Nephron (organoid): ENCODE measurements around the gene SULT1A1.
A peak's percentile ranks its signal among the peaks of the same experiment; 100 is the strongest.
"Not testable (repeated sequence)": the region's sequence is repeated elsewhere in the genome, so short reads cannot be mapped to it uniquely, and the experiment has no call there.

Experiments
- H3K27ac Mint-ChIP-seq, 3 experiments: 2 replicates each; pipeline ENCODE4 v1.8.0; 2020; ENCODE audit warnings: mixed read lengths in 3 of 3, mild to moderate bottlenecking in 2 of 3, moderate library complexity in 1 of 3
- H3K27me3 Mint-ChIP-seq: 2 replicates; pipeline ENCODE4 v1.8.0; 2021; ENCODE audit warnings: low read depth, mild to moderate bottlenecking, moderate library complexity, mixed read lengths
- H3K36me3 Mint-ChIP-seq: 2 replicates; pipeline ENCODE4 v1.8.0; 2020; ENCODE audit warnings: low read depth, mixed read lengths
- H3K4me1 Mint-ChIP-seq: 2 replicates; pipeline ENCODE4 v1.8.0; 2020; ENCODE audit warnings: mixed read lengths
- H3K4me3 Mint-ChIP-seq, 3 experiments: 2 replicates each; pipeline ENCODE4 v1.8.0; 2020; ENCODE audit warnings: mild to moderate bottlenecking in 3 of 3, mixed read lengths in 3 of 3, moderate library complexity in 2 of 3
- H3K9me3 Mint-ChIP-seq: 2 replicates; pipeline ENCODE4 v1.8.0; 2020; ENCODE audit warnings: mixed read lengths
- TF ChIP-seq, protein P1 (sequence below), 3 experiments: fragments of 200-600 bp; sonication (generic); IDR thresholded peaks; one replicate each; pipeline ENCODE4 v1.5.0; 2021; ENCODE audit warnings: antibody characterized with exemption in 3 of 3; ENCODE audit not compliant: unreplicated experiment in 3 of 3

SULT1A1 gene

DNA sequence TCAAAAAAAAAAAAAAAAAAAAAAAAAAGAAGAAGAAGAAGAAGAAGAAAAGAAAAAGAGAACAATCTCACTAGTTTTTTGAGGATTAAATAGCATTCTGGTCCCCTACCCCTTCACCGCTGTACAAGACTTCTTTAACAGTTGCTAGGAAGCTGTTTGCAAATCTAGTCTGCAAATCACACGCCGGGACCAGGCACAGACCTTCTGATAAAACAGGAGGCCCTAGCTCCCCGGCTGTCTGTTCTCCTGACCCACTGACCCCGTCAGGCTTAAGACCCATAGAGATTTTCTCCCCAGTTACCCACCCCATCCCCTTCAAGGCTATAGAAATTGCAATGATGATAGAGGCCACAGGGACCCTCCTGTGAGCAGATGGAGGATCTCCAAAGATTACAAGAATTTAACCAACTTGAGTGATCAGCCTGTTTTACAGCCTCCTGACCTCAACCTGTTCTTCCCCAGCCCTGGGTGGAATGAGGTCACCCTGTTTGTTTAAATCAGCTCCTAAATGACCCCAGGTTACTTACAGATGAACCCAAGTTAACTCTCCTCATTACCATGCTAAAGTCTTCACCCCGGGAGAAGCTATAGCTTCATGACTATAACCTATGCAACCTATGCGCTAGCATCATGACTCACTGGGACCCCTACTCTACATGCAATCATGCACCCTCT is 11.8 kb upstream of the SULT1A1 start:
- H3K4me1 Mint-ChIP-seq: no peaks in the 10 kb centered on the region

DNA sequence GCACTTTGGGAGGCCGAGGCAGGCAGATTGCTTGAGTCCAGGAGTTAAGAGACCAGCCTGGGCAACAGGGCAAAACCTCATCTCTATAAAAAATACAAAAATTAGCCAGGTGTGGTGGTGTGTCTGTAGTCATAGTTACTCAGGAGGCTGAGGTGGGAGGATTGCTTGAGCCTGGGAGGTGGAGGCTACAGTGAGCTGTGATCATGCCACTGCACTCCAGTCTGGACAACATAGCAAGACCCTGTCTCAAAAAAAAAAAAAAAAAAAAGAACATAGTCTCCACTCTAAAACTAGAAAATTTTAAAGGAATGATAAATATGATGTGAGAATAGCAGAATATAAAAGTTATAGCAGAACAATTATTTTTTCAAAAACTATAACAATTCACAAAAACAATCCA is 10.5 kb upstream of the SULT1A1 start:
- H3K27me3 Mint-ChIP-seq, H3K9me3 Mint-ChIP-seq, H3K4me1 Mint-ChIP-seq, H3K27ac Mint-ChIP-seq, H3K36me3 Mint-ChIP-seq, H3K4me3 Mint-ChIP-seq: not testable (repeated sequence)

More for the DNA sequence above, 11.8 kb upstream of the SULT1A1 start:
- H3K36me3 Mint-ChIP-seq: no peaks in the 10 kb centered on the region
- no peaks in the 10 kb centered on the region for H3K27me3 Mint-ChIP-seq
- no peak overlapping the region for H3K4me3 Mint-ChIP-seq
- H3K9me3 Mint-ChIP-seq: peaks cover 5% of the 10 kb centered on the region
- TF ChIP-seq, protein P1, sequence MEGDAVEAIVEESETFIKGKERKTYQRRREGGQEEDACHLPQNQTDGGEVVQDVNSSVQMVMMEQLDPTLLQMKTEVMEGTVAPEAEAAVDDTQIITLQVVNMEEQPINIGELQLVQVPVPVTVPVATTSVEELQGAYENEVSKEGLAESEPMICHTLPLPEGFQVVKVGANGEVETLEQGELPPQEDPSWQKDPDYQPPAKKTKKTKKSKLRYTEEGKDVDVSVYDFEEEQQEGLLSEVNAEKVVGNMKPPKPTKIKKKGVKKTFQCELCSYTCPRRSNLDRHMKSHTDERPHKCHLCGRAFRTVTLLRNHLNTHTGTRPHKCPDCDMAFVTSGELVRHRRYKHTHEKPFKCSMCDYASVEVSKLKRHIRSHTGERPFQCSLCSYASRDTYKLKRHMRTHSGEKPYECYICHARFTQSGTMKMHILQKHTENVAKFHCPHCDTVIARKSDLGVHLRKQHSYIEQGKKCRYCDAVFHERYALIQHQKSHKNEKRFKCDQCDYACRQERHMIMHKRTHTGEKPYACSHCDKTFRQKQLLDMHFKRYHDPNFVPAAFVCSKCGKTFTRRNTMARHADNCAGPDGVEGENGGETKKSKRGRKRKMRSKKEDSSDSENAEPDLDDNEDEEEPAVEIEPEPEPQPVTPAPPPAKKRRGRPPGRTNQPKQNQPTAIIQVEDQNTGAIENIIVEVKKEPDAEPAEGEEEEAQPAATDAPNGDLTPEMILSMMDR (IDR thresholded peaks at IDR 0.05; ENCODE audit: unreplicated experiment in 3 of 3): no peak
- no peak overlapping the region for H3K27ac Mint-ChIP-seq

DNA sequence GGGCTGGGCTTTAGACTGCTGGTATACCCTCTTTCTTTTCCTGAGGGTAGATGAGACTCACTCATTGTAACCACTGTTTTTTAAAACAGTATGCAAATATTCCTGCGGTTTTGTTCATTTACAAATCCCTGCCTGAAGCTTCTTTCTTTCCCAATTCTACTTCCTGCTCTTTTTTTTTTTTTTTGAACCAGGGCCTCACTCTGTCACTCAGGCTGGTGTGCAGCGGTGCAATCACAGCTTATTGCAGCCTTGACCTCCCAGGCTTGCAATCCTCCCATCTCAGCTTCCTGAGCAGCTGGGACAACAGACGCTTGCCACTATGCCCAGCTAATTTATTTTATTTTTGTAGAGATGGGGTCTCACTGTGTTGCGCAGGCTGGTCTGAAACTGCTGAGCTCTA is 8.0 kb upstream of the SULT1A1 start:
- Mint-ChIP-seq H3K9me3 (no peaks in the 10 kb centered on the region), H3K27ac (peak overlapping the region in 1 of 3 experiments; percentile 87), H3K27me3 (no peaks in the 10 kb centered on the region), H3K36me3 (no peaks in the 10 kb centered on the region), H3K4me1 (no peaks in the 10 kb centered on the region), H3K4me3 (no peak overlapping the region)
- TF ChIP-seq, protein P1 (IDR thresholded peaks at IDR 0.05; ENCODE audit: unreplicated experiment in 3 of 3): no peak

DNA sequence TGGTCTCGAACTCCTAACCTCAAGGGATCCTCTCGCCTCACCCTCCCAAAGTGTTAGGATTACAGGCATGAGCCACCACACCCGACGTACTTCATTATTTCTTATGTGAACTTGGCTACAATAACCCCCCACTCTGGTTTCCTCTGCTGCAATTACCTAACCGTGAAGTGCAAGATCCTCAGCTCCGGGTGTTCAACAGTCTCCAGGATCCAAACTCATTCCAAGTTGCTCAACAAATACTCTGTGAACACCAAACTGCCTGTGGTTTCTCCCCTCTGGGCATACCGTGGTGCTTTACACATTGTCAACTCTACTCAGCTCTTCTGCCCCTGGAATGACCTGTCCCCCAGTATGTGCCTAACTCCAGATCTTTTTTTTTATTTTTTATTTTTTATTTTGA is 6.8 kb upstream of the SULT1A1 start:
- H3K4me3 Mint-ChIP-seq: no peak overlapping the region
- no peaks in the 10 kb centered on the region for H3K27me3 Mint-ChIP-seq
- no peak overlapping the region for H3K27ac Mint-ChIP-seq
- TF ChIP-seq, protein P1 (IDR thresholded peaks at IDR 0.05; ENCODE audit: unreplicated experiment in 3 of 3): no peak
- H3K36me3 Mint-ChIP-seq: no peaks in the 10 kb centered on the region
- H3K9me3 Mint-ChIP-seq: no peaks in the 10 kb centered on the region
- H3K4me1 Mint-ChIP-seq: no peaks in the 10 kb centered on the region

DNA sequence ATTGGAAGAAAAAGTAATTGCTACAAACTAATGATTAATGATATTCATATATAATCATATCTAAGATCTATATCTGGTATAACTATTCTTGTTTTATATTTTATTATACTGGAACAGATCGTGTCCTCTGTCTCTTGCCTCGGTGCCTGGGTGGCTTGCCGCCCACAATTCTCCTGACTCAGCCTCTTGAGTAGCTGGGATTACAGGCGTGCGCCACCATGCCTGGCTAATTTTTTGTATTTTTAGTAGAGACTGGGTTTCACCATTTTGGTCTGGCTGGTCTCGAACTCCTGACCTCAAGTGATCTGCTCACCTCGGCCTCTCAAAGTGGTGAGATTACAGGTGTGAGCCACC is 6.4 kb upstream of the SULT1A1 start:
- not testable (repeated sequence) for H3K27me3 Mint-ChIP-seq, H3K9me3 Mint-ChIP-seq, H3K36me3 Mint-ChIP-seq, H3K4me1 Mint-ChIP-seq, H3K27ac Mint-ChIP-seq, H3K4me3 Mint-ChIP-seq

DNA sequence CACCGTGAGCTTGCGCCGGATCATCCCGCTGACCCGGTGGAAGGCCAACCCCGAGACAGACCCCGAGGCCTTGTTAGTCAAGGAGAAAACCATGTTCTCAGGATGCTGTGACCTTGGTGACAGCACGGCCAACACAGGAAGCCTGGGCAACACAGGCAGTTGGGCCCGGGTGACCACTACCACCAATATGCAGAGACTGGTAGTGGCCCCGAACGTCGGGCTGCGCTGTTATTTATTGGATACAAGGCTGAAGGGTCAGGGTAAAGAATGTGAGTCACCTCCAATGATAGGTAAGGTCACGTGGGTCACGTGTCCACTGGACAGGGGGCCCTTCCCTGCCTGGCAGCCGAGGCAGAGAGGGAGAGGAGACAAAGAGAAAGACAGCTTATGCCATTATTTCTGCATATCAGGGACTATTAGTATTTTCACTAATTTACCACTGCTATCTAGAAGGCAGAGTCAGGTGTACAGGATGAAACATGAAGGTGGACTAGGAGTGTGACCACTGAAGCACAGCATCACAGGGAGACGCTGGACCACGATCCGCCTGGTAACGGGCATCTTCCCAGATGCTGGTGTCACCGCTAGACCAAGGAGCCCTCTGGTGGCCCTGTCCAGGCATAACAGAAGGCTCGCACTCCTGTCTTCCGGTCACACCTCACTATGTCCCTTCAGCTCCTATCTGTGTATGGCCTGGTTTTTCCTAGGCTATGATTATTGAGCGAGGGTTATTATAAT is 5.8 kb upstream of the SULT1A1 start:
- not testable (repeated sequence) for H3K36me3 Mint-ChIP-seq, H3K9me3 Mint-ChIP-seq, H3K4me1 Mint-ChIP-seq, H3K4me3 Mint-ChIP-seq, H3K27ac Mint-ChIP-seq, H3K27me3 Mint-ChIP-seq
- TF ChIP-seq, protein P1 (IDR thresholded peaks at IDR 0.05; ENCODE audit: unreplicated experiment in 3 of 3): peak; percentile 73 to 79 (median 77)

DNA sequence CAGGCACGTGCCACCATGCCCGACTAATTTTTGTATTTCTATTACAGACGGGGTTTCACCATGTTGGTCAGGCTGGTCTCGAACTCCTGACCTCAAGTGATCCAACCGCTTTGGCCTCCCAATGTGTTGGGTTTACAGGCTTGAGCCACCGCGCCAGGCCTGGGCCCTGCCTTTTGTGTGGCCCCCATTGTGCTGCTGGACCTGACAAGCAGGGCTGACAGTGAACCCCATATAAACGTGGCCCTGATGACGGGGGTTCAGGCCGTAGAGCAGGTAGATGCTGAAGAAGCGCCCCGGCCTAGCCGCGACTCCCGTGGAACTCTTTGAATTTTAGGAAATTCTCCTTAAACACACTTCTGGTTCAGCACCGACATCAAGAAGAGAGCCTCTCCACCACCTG is 4.7 kb upstream of the SULT1A1 start:
- not testable (repeated sequence) for H3K27ac Mint-ChIP-seq, H3K9me3 Mint-ChIP-seq, H3K36me3 Mint-ChIP-seq, H3K4me3 Mint-ChIP-seq, H3K27me3 Mint-ChIP-seq, H3K4me1 Mint-ChIP-seq

DNA sequence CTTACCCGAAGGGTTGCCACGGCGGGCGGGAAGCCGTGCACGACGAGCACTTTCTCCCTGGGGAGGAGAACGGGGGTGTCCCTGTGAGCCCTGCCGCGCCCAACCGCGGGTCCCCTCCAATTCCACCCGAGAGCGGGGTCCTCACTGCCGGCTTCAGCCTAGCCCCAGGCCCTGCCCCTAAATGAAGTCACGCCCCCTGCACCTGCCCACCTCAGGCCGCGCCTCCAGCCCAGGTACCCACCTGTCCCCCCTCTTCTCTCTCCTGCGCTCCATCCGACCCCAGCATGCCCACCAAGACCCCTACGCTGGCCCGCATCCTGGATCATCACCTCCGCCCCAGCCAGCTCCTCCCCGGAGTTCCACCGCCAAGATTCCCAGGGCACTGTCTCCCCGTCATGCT is 4.1 kb upstream of the SULT1A1 start:
- H3K27me3 Mint-ChIP-seq, H3K9me3 Mint-ChIP-seq, H3K27ac Mint-ChIP-seq, H3K36me3 Mint-ChIP-seq, H3K4me1 Mint-ChIP-seq, H3K4me3 Mint-ChIP-seq: not testable (repeated sequence)

DNA sequence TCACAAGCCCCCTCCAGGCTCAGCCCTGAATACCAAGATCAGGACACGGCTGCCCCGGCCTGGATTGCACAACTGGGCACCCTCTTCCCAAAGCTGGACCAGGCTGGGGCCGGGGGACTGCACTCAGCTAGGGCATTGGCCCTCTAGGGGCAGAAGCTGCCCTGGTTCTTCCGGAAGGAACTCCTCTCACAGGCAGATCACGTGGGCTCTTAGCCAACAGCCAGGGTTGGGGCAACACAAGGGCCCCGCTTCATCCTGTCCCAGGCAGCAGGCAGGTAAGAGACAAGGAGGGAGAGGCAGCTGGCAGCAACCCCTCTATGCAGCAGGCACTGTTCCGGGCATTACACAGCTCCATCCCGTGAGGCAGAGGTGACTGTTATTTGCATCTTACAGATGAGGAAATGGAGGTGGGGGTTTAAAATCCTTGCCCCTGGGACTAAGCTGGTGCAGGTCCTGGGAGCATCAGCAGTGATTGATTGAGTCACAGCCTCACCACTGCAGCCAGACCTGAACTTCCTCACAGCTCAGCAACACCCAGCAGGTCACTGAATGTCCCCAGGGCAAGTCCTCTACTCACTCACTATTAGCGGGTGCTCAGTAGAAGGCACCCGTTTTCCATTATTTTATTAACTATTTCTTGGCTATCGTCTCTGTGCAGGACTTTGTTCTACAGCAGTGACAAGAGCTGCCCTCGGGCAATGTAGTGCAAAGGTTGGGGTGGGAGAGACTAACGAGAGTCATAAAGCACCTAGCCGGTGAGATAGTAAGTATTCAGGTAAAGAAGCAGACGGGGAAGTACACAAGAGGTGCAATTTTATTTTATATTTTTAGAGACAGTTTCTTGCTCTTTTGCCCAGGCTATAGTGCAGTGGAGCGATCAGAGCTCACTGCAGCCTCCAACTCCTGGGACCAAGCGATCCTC is 2.8 kb upstream of the SULT1A1 start:
- H3K4me1 Mint-ChIP-seq, H3K4me3 Mint-ChIP-seq, H3K9me3 Mint-ChIP-seq, H3K27me3 Mint-ChIP-seq, H3K27ac Mint-ChIP-seq, H3K36me3 Mint-ChIP-seq: not testable (repeated sequence)
